K562 (cell line): ENCODE measurements around the gene EXOSC9. TPM values are rescaled to one million over a fixed set of nuclear protein-coding genes. Genes with fewer than 3 reads are reported as not detected.

Experiments used
- ARNT ChIP-seq, 2 experiments: fragments of 450-650 bp; IDR thresholded peaks; 2 replicates each; pipeline ENCODE4 v1.6.1; 2016; ENCODE audit warnings: mild to moderate bottlenecking in 1 of 2
- CHD2 ChIP-seq: IDR thresholded peaks from 2 replicates; pipeline ENCODE4 v1.6.1; 2011; ENCODE audit warnings: low read depth, low read length
- FIP1L1 ChIP-seq: fragments of 200-400 bp; formaldehyde crosslinking; IDR thresholded peaks from 2 replicates; pipeline ENCODE4 v1.6.1; 2018; ENCODE audit warnings: mild to moderate bottlenecking, low read depth, low read length; ENCODE audit not compliant: poor library complexity, severe bottlenecking
- NFYB ChIP-seq: IDR thresholded peaks from 2 replicates; pipeline ENCODE4 v1.6.1; 2011; ENCODE audit warnings: mild to moderate bottlenecking, moderate library complexity; ENCODE audit not compliant: insufficient read length; ENCODE audit errors: extremely low read depth
- PML ChIP-seq: IDR thresholded peaks from 2 replicates; pipeline ENCODE4 v1.6.1; 2012; ENCODE audit warnings: low read length, inconsistent platforms
- POLR2AphosphoS2 ChIP-seq: IDR thresholded peaks from 2 replicates; pipeline ENCODE4 v1.6.1; 2012; ENCODE audit warnings: low read length, improper control_type of control experiment
- PPARD ChIP-seq: fragments of 250-450 bp; sonication (Bioruptor Pico); IDR thresholded peaks from 2 replicates; pipeline ENCODE4 v1.8.0; 2022; ENCODE audit warnings: inconsistent platforms, mild to moderate bottlenecking, moderate library complexity
- RBM25 ChIP-seq: fragments of 200-400 bp; formaldehyde crosslinking; IDR thresholded peaks from 2 replicates; pipeline ENCODE4 v1.6.1; 2018; ENCODE audit warnings: low read length, low read depth, moderate library complexity; ENCODE audit not compliant: severe bottlenecking
- SMC3 ChIP-seq: conservative IDR thresholded peaks from 2 replicates; pipeline ENCODE4 v1.6.1; 2011; ENCODE audit warnings: low read depth, low read length, improper control_type of control experiment; ENCODE audit not compliant: insufficient read depth
- TCF7 ChIP-seq: sonication (generic); IDR thresholded peaks from 2 replicates; pipeline ENCODE4 v1.6.1; 2016; ENCODE audit warnings: antibody characterized with exemption, borderline replicate concordance
- ZKSCAN1 ChIP-seq: fragments of 150-350 bp; IDR thresholded peaks from 2 replicates; pipeline ENCODE4 v1.6.1; 2016; ENCODE audit warnings: low read depth, low read length
- ZNF41 ChIP-seq: fragments of 250-450 bp; sonication (Bioruptor Pico); conservative IDR thresholded peaks from 2 replicates; pipeline ENCODE4 v1.4.0; 2020; ENCODE audit warnings: mild to moderate bottlenecking
- polyA plus RNA-seq, 8 experiments: library from polyadenylated mRNA; depleted of rRNA in 4 of 8; stranded (reverse) in 5 of 8; unstranded in 3 of 8; fragments of >200 nt; fragmentation: Nextera tagmentation in 2 of 8; fragmentation: Illumina TruSeq in 1 of 8; extraction: Ambion mirVana in 2 of 8; extraction: Trizol in 1 of 8; gene quantifications; 2 replicates each; pipeline versions ENCODE4 v1.2.1 to v1.2.3, GENCODE V29; 2011 to 2014; ENCODE audit warnings: inconsistent platforms in 1 of 8, missing spikeins in 1 of 8
- total RNA-seq, 7 experiments: library from RNA; depleted of rRNA in 6 of 7; stranded (reverse); fragments of >200 nt in 6 of 7; fragmentation: Illumina TruSeq in 2 of 7; extraction: Trizol in 2 of 7; gene quantifications; 2 replicates each; pipeline versions ENCODE4 v1.2.1 to v1.2.3, GENCODE V29; 2011 to 2021; ENCODE audit warnings: low replicate concordance in 1 of 7
- TF ChIP-seq, protein P1 (sequence below): fragments of 450-650 bp; formaldehyde crosslinking; conservative IDR thresholded peaks from 2 replicates; pipeline ENCODE4 v1.4.0; 2022; ENCODE audit warnings: mild to moderate bottlenecking, missing genetic modification characterization
- TF ChIP-seq, protein P2 (sequence below): sonication (generic); formaldehyde crosslinking; IDR thresholded peaks from 2 replicates; pipeline ENCODE4 v1.8.0; 2023; ENCODE audit warnings: mild to moderate bottlenecking, missing genetic modification reagents
- TF ChIP-seq, protein P3 (sequence below): sonication (generic); formaldehyde crosslinking; IDR thresholded peaks from 2 replicates; pipeline ENCODE4 v1.8.0; 2022; ENCODE audit warnings: missing genetic modification reagents, mild to moderate bottlenecking, borderline replicate concordance
- TF ChIP-seq, protein P4 (sequence below): fragments of 450-650 bp; IDR thresholded peaks from 2 replicates; pipeline ENCODE4 v1.7.1; 2018; ENCODE audit warnings: mild to moderate bottlenecking, low read depth; ENCODE audit not compliant: partially characterized antibody

Gene EXOSC9
- total and polyA plus RNA-seq, 9 of the 15 experiments (the other 6 are each of a cell fraction or from before 2014, with no cell fraction given) = 64.7 to 166 (median 115) TPM

DNA sequence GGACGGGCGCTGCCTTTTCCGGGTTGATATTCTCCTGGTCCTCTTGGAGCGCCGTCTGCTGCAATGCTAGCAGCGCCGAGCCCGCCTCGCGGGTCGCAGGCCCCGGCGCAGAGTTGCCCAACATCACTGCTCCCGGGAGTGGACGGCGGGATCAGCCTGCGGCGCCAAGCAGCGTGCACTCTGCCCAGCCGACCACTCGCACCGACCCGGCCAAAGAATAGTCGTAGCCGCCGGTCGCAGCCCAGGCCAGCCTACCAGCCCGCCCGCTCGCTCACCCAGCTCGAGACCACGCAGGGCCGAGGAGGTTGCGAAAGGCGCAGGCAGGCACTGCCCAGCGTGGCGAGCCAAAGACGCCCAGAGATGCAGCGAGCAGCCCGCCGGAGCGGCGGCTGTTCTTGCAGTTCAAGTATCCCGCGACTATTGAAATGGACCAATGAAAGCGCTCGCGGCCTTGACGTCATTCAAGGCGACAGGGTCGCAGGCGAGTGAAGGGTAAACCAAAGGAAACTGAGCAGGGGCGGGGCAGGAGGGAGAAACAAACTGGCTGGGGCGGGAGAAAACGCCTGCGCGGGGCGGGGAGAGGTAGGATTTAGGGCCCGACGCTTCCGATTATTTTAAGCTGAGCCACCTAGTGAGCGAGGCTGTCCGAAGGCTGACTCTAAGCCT is 22.5 kb downstream of the EXOSC9 start, which contains the start of gene CCNA2 (continued):
- TF ChIP-seq ZKSCAN1 (0 out of 2 replicates have a peak, but pooled peaks have one; percentile 46), SMC3 (no peak), TCF7 (no peak), POLR2AphosphoS2 (peak; percentile 84; the same call in 1 of the 2 replicates), ARNT (IDR thresholded peaks at IDR 0.05) (0 out of 4 replicates have a peak, but pooled peaks of 1 of the 2 experiments have one; percentile 18), CHD2 (peak; percentile 59; the same call in 1 of the 2 replicates), RBM25 (peak; percentile 12), ZNF41 (CRISPR knock-in tag) (no peak), FIP1L1 (peak; percentile 70), PML (peak; percentile 90), PPARD (CRISPR knock-in tag) (no peak), NFYB (peak; percentile 68)
- TF ChIP-seq, protein P1, sequence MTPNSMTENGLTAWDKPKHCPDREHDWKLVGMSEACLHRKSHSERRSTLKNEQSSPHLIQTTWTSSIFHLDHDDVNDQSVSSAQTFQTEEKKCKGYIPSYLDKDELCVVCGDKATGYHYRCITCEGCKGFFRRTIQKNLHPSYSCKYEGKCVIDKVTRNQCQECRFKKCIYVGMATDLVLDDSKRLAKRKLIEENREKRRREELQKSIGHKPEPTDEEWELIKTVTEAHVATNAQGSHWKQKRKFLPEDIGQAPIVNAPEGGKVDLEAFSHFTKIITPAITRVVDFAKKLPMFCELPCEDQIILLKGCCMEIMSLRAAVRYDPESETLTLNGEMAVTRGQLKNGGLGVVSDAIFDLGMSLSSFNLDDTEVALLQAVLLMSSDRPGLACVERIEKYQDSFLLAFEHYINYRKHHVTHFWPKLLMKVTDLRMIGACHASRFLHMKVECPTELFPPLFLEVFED (CRISPR knock-in tag) = no peak
- TF ChIP-seq, protein P2, sequence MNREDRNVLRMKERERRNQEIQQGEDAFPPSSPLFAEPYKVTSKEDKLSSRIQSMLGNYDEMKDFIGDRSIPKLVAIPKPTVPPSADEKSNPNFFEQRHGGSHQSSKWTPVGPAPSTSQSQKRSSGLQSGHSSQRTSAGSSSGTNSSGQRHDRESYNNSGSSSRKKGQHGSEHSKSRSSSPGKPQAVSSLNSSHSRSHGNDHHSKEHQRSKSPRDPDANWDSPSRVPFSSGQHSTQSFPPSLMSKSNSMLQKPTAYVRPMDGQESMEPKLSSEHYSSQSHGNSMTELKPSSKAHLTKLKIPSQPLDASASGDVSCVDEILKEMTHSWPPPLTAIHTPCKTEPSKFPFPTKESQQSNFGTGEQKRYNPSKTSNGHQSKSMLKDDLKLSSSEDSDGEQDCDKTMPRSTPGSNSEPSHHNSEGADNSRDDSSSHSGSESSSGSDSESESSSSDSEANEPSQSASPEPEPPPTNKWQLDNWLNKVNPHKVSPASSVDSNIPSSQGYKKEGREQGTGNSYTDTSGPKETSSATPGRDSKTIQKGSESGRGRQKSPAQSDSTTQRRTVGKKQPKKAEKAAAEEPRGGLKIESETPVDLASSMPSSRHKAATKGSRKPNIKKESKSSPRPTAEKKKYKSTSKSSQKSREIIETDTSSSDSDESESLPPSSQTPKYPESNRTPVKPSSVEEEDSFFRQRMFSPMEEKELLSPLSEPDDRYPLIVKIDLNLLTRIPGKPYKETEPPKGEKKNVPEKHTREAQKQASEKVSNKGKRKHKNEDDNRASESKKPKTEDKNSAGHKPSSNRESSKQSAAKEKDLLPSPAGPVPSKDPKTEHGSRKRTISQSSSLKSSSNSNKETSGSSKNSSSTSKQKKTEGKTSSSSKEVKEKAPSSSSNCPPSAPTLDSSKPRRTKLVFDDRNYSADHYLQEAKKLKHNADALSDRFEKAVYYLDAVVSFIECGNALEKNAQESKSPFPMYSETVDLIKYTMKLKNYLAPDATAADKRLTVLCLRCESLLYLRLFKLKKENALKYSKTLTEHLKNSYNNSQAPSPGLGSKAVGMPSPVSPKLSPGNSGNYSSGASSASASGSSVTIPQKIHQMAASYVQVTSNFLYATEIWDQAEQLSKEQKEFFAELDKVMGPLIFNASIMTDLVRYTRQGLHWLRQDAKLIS (CRISPR knock-in tag) = peak; percentile 65; the same call in 1 of the 2 replicates
- TF ChIP-seq, protein P3, sequence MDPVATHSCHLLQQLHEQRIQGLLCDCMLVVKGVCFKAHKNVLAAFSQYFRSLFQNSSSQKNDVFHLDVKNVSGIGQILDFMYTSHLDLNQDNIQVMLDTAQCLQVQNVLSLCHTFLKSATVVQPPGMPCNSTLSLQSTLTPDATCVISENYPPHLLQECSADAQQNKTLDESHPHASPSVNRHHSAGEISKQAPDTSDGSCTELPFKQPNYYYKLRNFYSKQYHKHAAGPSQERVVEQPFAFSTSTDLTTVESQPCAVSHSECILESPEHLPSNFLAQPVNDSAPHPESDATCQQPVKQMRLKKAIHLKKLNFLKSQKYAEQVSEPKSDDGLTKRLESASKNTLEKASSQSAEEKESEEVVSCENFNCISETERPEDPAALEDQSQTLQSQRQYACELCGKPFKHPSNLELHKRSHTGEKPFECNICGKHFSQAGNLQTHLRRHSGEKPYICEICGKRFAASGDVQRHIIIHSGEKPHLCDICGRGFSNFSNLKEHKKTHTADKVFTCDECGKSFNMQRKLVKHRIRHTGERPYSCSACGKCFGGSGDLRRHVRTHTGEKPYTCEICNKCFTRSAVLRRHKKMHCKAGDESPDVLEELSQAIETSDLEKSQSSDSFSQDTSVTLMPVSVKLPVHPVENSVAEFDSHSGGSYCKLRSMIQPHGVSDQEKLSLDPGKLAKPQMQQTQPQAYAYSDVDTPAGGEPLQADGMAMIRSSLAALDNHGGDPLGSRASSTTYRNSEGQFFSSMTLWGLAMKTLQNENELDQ (CRISPR knock-in tag) = peak; percentile 76; the same call in 1 of the 2 replicates
- TF ChIP-seq, protein P4, sequence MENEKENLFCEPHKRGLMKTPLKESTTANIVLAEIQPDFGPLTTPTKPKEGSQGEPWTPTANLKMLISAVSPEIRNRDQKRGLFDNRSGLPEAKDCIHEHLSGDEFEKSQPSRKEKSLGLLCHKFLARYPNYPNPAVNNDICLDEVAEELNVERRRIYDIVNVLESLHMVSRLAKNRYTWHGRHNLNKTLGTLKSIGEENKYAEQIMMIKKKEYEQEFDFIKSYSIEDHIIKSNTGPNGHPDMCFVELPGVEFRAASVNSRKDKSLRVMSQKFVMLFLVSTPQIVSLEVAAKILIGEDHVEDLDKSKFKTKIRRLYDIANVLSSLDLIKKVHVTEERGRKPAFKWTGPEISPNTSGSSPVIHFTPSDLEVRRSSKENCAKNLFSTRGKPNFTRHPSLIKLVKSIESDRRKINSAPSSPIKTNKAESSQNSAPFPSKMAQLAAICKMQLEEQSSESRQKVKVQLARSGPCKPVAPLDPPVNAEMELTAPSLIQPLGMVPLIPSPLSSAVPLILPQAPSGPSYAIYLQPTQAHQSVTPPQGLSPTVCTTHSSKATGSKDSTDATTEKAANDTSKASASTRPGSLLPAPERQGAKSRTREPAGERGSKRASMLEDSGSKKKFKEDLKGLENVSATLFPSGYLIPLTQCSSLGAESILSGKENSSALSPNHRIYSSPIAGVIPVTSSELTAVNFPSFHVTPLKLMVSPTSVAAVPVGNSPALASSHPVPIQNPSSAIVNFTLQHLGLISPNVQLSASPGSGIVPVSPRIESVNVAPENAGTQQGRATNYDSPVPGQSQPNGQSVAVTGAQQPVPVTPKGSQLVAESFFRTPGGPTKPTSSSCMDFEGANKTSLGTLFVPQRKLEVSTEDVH = peak; percentile 79
